GM18861 (cell line): Measurements from ENCODE around the gene ZDHHC24.

Experiments used
- ATAC-seq: cut with Tn5 transposase; IDR thresholded peaks from one replicate; pipeline ENCODE4 v1.9.1; 2021; ENCODE audit not compliant: unreplicated experiment

ZDHHC24 gene

GRCh38 chr11:66567787-66568123, 21.9 kb upstream of the ZDHHC24 start:
- no peak for ATAC-seq

GRCh38 chr11:66566221-66566620, 20.4 kb upstream of the ZDHHC24 start:
- ATAC-seq = no peak

- ATAC-seq = no peak
These were observed 19.1 kb upstream of the ZDHHC24 start for GRCh38 chr11:66564984-66565383.

- no peak for ATAC-seq
These were observed 18.7 kb upstream of the ZDHHC24 start for GRCh38 chr11:66564538-66564937.

GRCh38 chr11:66563832-66564231, 18.0 kb upstream of the ZDHHC24 start:
- no peak for ATAC-seq

GRCh38 chr11:66562907-66563583, 17.2 kb upstream of the ZDHHC24 start:
- ATAC-seq = no peak

GRCh38 chr11:66562275-66562674, 16.4 kb upstream of the ZDHHC24 start:
- no peak for ATAC-seq

- ATAC-seq = no peak
These were observed 16.1 kb upstream of the ZDHHC24 start for GRCh38 chr11:66561975-66562248.

- ATAC-seq = no peak
These were observed 15.5 kb upstream of the ZDHHC24 start for GRCh38 chr11:66561178-66561974.

- no peak for ATAC-seq
These were observed 14.2 kb upstream of the ZDHHC24 start for GRCh38 chr11:66559866-66560676.

GRCh38 chr11:66559142-66559865, 13.5 kb upstream of the ZDHHC24 start:
- no peak for ATAC-seq

- ATAC-seq = no peak
These were observed 12.0 kb upstream of the ZDHHC24 start for GRCh38 chr11:66557733-66558326.

GRCh38 chr11:66556086-66556485, 10.2 kb upstream of the ZDHHC24 start:
- ATAC-seq = no peak

- no peak for ATAC-seq
These were observed 9.6 kb upstream of the ZDHHC24 start for GRCh38 chr11:66555416-66555815.

GRCh38 chr11:66554602-66555001, 8.8 kb upstream of the ZDHHC24 start:
- no peak for ATAC-seq

GRCh38 chr11:66550887-66551286, 5.0 kb upstream of the ZDHHC24 start:
- ATAC-seq = no peak

GRCh38 chr11:66549696-66550095, 3.8 kb upstream of the ZDHHC24 start:
- ATAC-seq = no peak

GRCh38 chr11:66548774-66549630, 3.2 kb upstream of the ZDHHC24 start:
- no peak for ATAC-seq

- ATAC-seq = no peak
These were observed 2.2 kb upstream of the ZDHHC24 start for GRCh38 chr11:66548041-66548440.

GRCh38 chr11:66547662-66548009, 1.8 kb upstream of the ZDHHC24 start:
- ATAC-seq = no peak
